GM21825 (cell line): Measurements from ENCODE around the gene FBRSL1.
A peak's percentile ranks its signal among the peaks of the same experiment; 100 is the strongest.
"Not testable (repeated sequence)": the region's sequence is repeated elsewhere in the genome, so short reads cannot be mapped to it uniquely, and the experiment has no call there.

Experiments used
- ATAC-seq: cut with Tn5 transposase; IDR thresholded peaks from one replicate; pipeline ENCODE4 v1.9.1; 2021; ENCODE audit warnings: mild to moderate bottlenecking, moderate library complexity; ENCODE audit not compliant: unreplicated experiment

FBRSL1 gene

GRCh38 chr12:132489602-132490266 lies at the start of gene FBRSL1:
FBRSL1 (plus strand) TSS chr12:132490151.
- peak; percentile 54 for ATAC-seq

- not testable (repeated sequence) for ATAC-seq
These were observed 49.5 kb upstream of the FBRSL1 start for GRCh38 chr12:132440420-132440819.

- ATAC-seq, result no peak
These were observed 47.8 kb upstream of the FBRSL1 start for GRCh38 chr12:132441871-132442863.

GRCh38 chr12:132443091-132443490 lies 46.9 kb upstream of the FBRSL1 start:
- ATAC-seq, result no peak

- ATAC-seq, result no peak
These were observed 45.7 kb upstream of the FBRSL1 start for GRCh38 chr12:132444283-132444682.

- peak; percentile 38 for ATAC-seq
These were observed 44.7 kb upstream of the FBRSL1 start for GRCh38 chr12:132444957-132445883.

- ATAC-seq, result no peak
These were observed 43.9 kb upstream of the FBRSL1 start for GRCh38 chr12:132445884-132446632.

GRCh38 chr12:132446633-132447326 lies 43.2 kb upstream of the FBRSL1 start:
- no peak for ATAC-seq

GRCh38 chr12:132447327-132447720 lies 42.6 kb upstream of the FBRSL1 start:
- no peak for ATAC-seq

- no peak for ATAC-seq
These were observed 42.1 kb upstream of the FBRSL1 start for GRCh38 chr12:132447731-132448462.

- ATAC-seq, result no peak
These were observed 41.5 kb upstream of the FBRSL1 start for GRCh38 chr12:132448463-132448820.

- ATAC-seq, result peak; percentile 44
These were observed 40.2 kb upstream of the FBRSL1 start for GRCh38 chr12:132449565-132450417.

- no peak for ATAC-seq
These were observed 39.4 kb upstream of the FBRSL1 start for GRCh38 chr12:132450418-132451171.

GRCh38 chr12:132451172-132451835 lies 38.6 kb upstream of the FBRSL1 start:
- no peak for ATAC-seq

GRCh38 chr12:132451836-132452195 lies 38.1 kb upstream of the FBRSL1 start:
- no peak for ATAC-seq

- no peak for ATAC-seq
These were observed 37.2 kb upstream of the FBRSL1 start for GRCh38 chr12:132452596-132453350.
